ENCODE measurements around the gene FER.

DNA sequence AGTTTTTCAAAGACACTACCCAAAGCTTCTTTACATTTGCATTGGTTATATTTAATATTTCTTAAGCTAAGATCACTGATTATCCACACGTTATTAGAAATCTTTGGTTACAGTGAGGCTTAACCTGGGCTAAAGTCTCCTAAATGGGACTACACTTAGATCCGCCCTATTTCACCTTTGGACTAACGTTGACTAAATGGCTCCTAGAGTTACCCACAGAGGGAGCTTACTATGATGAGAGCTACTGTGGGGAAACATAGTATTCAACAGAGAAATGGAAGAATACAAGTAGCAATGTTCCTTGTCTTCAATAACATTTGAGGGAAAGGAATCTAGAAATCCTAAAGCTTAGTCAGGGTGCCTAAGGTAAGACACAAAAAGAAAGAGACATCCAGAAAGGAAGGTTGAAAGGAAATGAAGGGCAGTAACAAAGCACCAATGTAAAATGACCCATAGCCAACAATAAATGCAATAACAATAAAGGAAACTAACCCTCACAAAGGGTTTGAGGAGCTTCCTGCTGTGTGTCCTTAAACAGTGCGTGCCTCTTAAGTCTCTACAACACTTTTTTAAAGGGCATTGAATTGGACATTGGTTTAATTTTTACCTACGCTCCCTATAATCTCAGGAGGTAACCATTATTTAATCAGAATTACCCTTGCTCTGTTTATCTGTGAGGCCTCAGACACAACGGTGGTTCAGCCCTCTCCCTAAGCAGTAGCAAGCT, 445.0 kb downstream of the FER start:
- TF ChIP-seq, protein P1, sequence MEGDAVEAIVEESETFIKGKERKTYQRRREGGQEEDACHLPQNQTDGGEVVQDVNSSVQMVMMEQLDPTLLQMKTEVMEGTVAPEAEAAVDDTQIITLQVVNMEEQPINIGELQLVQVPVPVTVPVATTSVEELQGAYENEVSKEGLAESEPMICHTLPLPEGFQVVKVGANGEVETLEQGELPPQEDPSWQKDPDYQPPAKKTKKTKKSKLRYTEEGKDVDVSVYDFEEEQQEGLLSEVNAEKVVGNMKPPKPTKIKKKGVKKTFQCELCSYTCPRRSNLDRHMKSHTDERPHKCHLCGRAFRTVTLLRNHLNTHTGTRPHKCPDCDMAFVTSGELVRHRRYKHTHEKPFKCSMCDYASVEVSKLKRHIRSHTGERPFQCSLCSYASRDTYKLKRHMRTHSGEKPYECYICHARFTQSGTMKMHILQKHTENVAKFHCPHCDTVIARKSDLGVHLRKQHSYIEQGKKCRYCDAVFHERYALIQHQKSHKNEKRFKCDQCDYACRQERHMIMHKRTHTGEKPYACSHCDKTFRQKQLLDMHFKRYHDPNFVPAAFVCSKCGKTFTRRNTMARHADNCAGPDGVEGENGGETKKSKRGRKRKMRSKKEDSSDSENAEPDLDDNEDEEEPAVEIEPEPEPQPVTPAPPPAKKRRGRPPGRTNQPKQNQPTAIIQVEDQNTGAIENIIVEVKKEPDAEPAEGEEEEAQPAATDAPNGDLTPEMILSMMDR (conservative IDR thresholded peaks at IDR 0.05; ENCODE audit: low read length): no peak
- no peak for TF ChIP-seq EZH2phosphoT487 (IDR thresholded peaks at IDR 0.05; ENCODE audit: borderline replicate concordance, low read depth, low read length)

Measured in OCI-LY7 (cell line).